H1 (cell line): Measurements from ENCODE around the gene PAX6. TPM values are rescaled to one million over a fixed set of nuclear protein-coding genes. Genes with fewer than 3 reads are reported as not detected.

Experiments used
- CTCF ChIA-PET: fragments of 300-600 bp; sonication (Branson Sonifier 250); formaldehyde crosslinking; loops from one replicate; lab custom pipeline; 2021; ENCODE audit not compliant: partially characterized antibody; lab: Charles Lee
- POLR2A ChIA-PET: fragments of 300-600 bp; sonication (Branson Sonifier 250); formaldehyde crosslinking; loops from one replicate; lab custom pipeline; 2021; ENCODE audit warnings: inconsistent platforms; ENCODE audit not compliant: partially characterized antibody; lab: Charles Lee
- DNase-seq, 2 experiments: peaks; one replicate each; pipeline versions ENCODE4 v3.0.0 to v3.0.0-alpha.2; 2010 to 2022; ENCODE audit warnings: low spot score in 2 of 2, low read depth in 1 of 2, mixed read lengths in 1 of 2
- FAIRE-seq: peaks from 2 replicates; lab custom pipeline; 2011; peaks lifted over from hg19 to GRCh38; lab: Jason Lieb, UNC
- H2AFZ ChIP-seq: 2 replicates; pipeline ENCODE4 v1.8.1; 2012; ENCODE audit warnings: low read length, inconsistent platforms
- H2AK5ac ChIP-seq: 2 replicates; pipeline ENCODE4 v1.6.1; 2013; ENCODE audit warnings: low read depth, low read length
- H2BK120ac ChIP-seq: replicated peaks from 2 replicates; pipeline ENCODE3; 2013; ENCODE audit warnings: low read depth, low read length, inconsistent platforms
- H2BK12ac ChIP-seq: 2 replicates; pipeline ENCODE4 v1.6.1; 2013; ENCODE audit warnings: low read depth, low read length
- H2BK15ac ChIP-seq: 2 replicates; pipeline ENCODE4 v1.6.1; 2013; ENCODE audit warnings: low read length
- H2BK20ac ChIP-seq: 2 replicates; pipeline ENCODE4 v1.6.1; 2013; ENCODE audit warnings: low read length
- H2BK5ac ChIP-seq: 2 replicates; pipeline ENCODE4 v1.6.1; 2013; ENCODE audit warnings: low read depth, low read length
- H3K14ac ChIP-seq: 2 replicates; pipeline ENCODE4 v1.6.1; 2013; ENCODE audit warnings: inconsistent platforms; ENCODE audit not compliant: insufficient read length
- H3K18ac ChIP-seq: 2 replicates; pipeline ENCODE4 v1.6.1; 2013; ENCODE audit warnings: low read length; ENCODE audit errors: extremely low read depth
- H3K23ac ChIP-seq: 2 replicates; pipeline ENCODE4 v1.6.1; 2013; ENCODE audit warnings: inconsistent platforms; ENCODE audit not compliant: insufficient read length
- H3K23me2 ChIP-seq: 2 replicates; pipeline ENCODE4 v1.6.1; 2013; ENCODE audit warnings: low read depth, low read length
- H3K27ac ChIP-seq: 2 replicates; pipeline ENCODE4 v1.6.1; 2011; ENCODE audit warnings: low read depth, low read length, inconsistent platforms
- H3K27me3 ChIP-seq, 4 experiments: replicated peaks in 1 of 4; 1 replicate in 1 of 4; 2 replicates in 3 of 4; pipeline versions ENCODE4 v1.6.1 to v1.8.1; 2011 to 2013; ENCODE audit warnings: low read length in 3 of 4, mild to moderate bottlenecking in 3 of 4, inconsistent platforms in 2 of 4, mixed read lengths in 2 of 4, moderate library complexity in 1 of 4; ENCODE audit not compliant: control insufficient read depth in 3 of 4, insufficient read depth in 3 of 4; ENCODE audit errors: extremely low read depth in 1 of 4
- H3K36me3 ChIP-seq, 4 experiments: 2 replicates each; pipeline versions ENCODE4 v1.6.1 to v1.8.1; 2011 to 2013; ENCODE audit warnings: mild to moderate bottlenecking in 4 of 4, low read length in 3 of 4, moderate library complexity in 2 of 4, control low read depth in 1 of 4, inconsistent platforms in 1 of 4; ENCODE audit not compliant: insufficient read depth in 4 of 4, control insufficient read depth in 2 of 4
- H3K4ac ChIP-seq: replicated peaks from 2 replicates; pipeline ENCODE3; 2013; ENCODE audit warnings: low read length, low read depth, mixed read lengths, inconsistent platforms; ENCODE audit not compliant: insufficient read length
- H3K4me1 ChIP-seq, 4 experiments: replicated peaks in 1 of 4; 1 replicate in 1 of 4; 2 replicates in 3 of 4; pipeline versions ENCODE4 v1.6.1 to v1.8.1; 2011 to 2013; ENCODE audit warnings: low read length in 3 of 4, inconsistent platforms in 2 of 4, mixed read lengths in 1 of 4; ENCODE audit not compliant: insufficient read depth in 4 of 4, control insufficient read depth in 3 of 4
- H3K4me2 ChIP-seq, 2 experiments: 2 replicates each; pipeline versions ENCODE4 v1.6.1 to v1.8.1; 2011 to 2013; ENCODE audit warnings: low read depth in 2 of 2, low read length in 2 of 2, control low read depth in 1 of 2, inconsistent platforms in 1 of 2, mild to moderate bottlenecking in 1 of 2; ENCODE audit not compliant: insufficient read depth in 1 of 2
- H3K4me3 ChIP-seq, 4 experiments: fragments of 200-600, 300-600 bp in 1 of 4; sonication (generic), shearing (Covaris generic), sonication (Bioruptor Twin) in 1 of 4; 2 replicates each; pipeline versions ENCODE4 v1.5.1 to v1.8.1; 2011 to 2016; ENCODE audit warnings: low read length in 4 of 4, low read depth in 3 of 4, control low read depth in 2 of 4, inconsistent platforms in 2 of 4, mild to moderate bottlenecking in 2 of 4, mixed read lengths in 1 of 4, moderate library complexity in 1 of 4; ENCODE audit not compliant: insufficient read depth in 2 of 4; ENCODE audit errors: extremely low read depth in 1 of 4
- H3K56ac ChIP-seq: replicated peaks from 2 replicates; pipeline ENCODE3; 2013; ENCODE audit warnings: low read depth, mild to moderate bottlenecking, mixed read lengths, low read length, inconsistent platforms; ENCODE audit not compliant: insufficient read length
- H3K79me1 ChIP-seq: 2 replicates; pipeline ENCODE4 v1.6.1; 2013; ENCODE audit warnings: low read depth, low read length, control low read depth
- H3K79me2 ChIP-seq, 2 experiments: 2 replicates each; pipeline versions ENCODE4 v1.6.1 to v1.8.1; 2012 to 2013; ENCODE audit warnings: low read length in 2 of 2, mild to moderate bottlenecking in 2 of 2, inconsistent platforms in 1 of 2; ENCODE audit not compliant: insufficient read depth in 2 of 2, control insufficient read depth in 1 of 2
- H3K9ac ChIP-seq, 4 experiments: replicated peaks in 1 of 4; 1 replicate in 1 of 4; 2 replicates in 3 of 4; pipeline versions ENCODE4 v1.6.1 to v1.8.1; 2011 to 2013; ENCODE audit warnings: low read depth in 3 of 4, low read length in 3 of 4, control low read depth in 2 of 4, mild to moderate bottlenecking in 2 of 4, moderate library complexity in 2 of 4, inconsistent platforms in 1 of 4; ENCODE audit errors: extremely low read depth in 1 of 4
- H3K9me3 ChIP-seq, 2 experiments: 2 replicates each; pipeline versions ENCODE4 v1.6.1 to v1.8.1; 2012 to 2013; ENCODE audit warnings: mild to moderate bottlenecking in 2 of 2, moderate library complexity in 2 of 2, control low read depth in 1 of 2, inconsistent platforms in 1 of 2, low read depth in 1 of 2, low read length in 1 of 2, mixed read lengths in 1 of 2; ENCODE audit not compliant: insufficient read depth in 2 of 2
- H4K20me1 ChIP-seq, 2 experiments: replicated peaks in 1 of 2; 2 replicates each; pipeline versions ENCODE3 to v1.8.1; 2011 to 2013; ENCODE audit warnings: inconsistent platforms in 2 of 2, low read length in 2 of 2, mild to moderate bottlenecking in 1 of 2; ENCODE audit not compliant: insufficient read depth in 2 of 2, control insufficient read depth in 1 of 2
- H4K5ac ChIP-seq: 2 replicates; pipeline ENCODE4 v1.6.1; 2013; ENCODE audit warnings: low read length, low read depth, mixed read lengths, inconsistent platforms; ENCODE audit not compliant: insufficient read length
- H4K8ac ChIP-seq: 2 replicates; pipeline ENCODE4 v1.8.0; 2013; ENCODE audit warnings: mild to moderate bottlenecking, moderate library complexity, low read length, inconsistent platforms; ENCODE audit not compliant: insufficient read depth; ENCODE audit errors: extremely low read depth
- H4K91ac ChIP-seq: replicated peaks from 2 replicates; pipeline ENCODE3; 2013; ENCODE audit warnings: low read length, mixed read lengths, inconsistent platforms; ENCODE audit not compliant: insufficient read length
- FOSL1 ChIP-seq: IDR thresholded peaks from 2 replicates; pipeline ENCODE4 v1.6.1; 2011; ENCODE audit warnings: mild to moderate bottlenecking, low read depth, low read length, moderate library complexity; ENCODE audit not compliant: insufficient read depth
- JUND ChIP-seq: IDR thresholded peaks from 2 replicates; pipeline ENCODE4 v1.6.1; 2011; ENCODE audit warnings: mild to moderate bottlenecking, improper control_type of control experiment, low read length
- KDM5A ChIP-seq: fragments of 200-600 bp; IDR thresholded peaks from 2 replicates; pipeline ENCODE4 v1.7.1; 2012; ENCODE audit warnings: mild to moderate bottlenecking, low read length, inconsistent platforms, mixed read lengths
- RFX5 ChIP-seq: IDR thresholded peaks from 2 replicates; pipeline ENCODE4 v1.6.1; 2011; ENCODE audit warnings: low read depth, low read length, improper control_type of control experiment, borderline replicate concordance
- SP1 ChIP-seq: IDR thresholded peaks from 2 replicates; pipeline ENCODE4 v1.6.1; 2011; ENCODE audit warnings: low read depth, low read length
- SP4 ChIP-seq: IDR thresholded peaks from 2 replicates; pipeline ENCODE4 v1.6.1; 2012; ENCODE audit warnings: low read length, inconsistent platforms
- SRF ChIP-seq: IDR thresholded peaks from 2 replicates; pipeline ENCODE4 v1.6.1; 2011; ENCODE audit warnings: mild to moderate bottlenecking, low read depth, low read length, moderate library complexity
- TCF12 ChIP-seq: IDR thresholded peaks from 2 replicates; pipeline ENCODE4 v1.6.1; 2011; ENCODE audit warnings: low read depth, mild to moderate bottlenecking, low read length
- polyA plus RNA-seq, 7 experiments: library from polyadenylated mRNA; depleted of rRNA in 3 of 7; stranded (reverse) in 5 of 7; unstranded in 2 of 7; fragments of >200 nt in 5 of 7; fragments of 200-250 nt in 2 of 7; gene quantifications; 1 replicate in 5 of 7; 2 replicates in 1 of 7; 4 replicates in 1 of 7; pipeline versions ENCODE4 v1.2.1 to v1.2.3, GENCODE V29; 2011 to 2013; ENCODE audit warnings: missing spikeins in 2 of 7, mixed read lengths in 2 of 7
- total RNA-seq: library from RNA; stranded (reverse); fragmentation: NEBNext Ultra II Directional; extraction: Animal tissue kit (Norgen Biotek cat#: 25700); gene quantifications from 2 replicates; pipeline ENCODE4 v1.2.1, GENCODE V29; 2021
- TF ChIP-seq, protein P1 (sequence below): IDR thresholded peaks from 2 replicates; pipeline ENCODE4 v1.6.1; 2011; ENCODE audit warnings: low read length, improper control_type of control experiment

The PAX6 gene
- total and polyA plus RNA-seq, 2 of the 8 experiments (the other 6 are each of a cell fraction or from before 2014, with no cell fraction given): 0.30 to 0.65 TPM

DNA sequence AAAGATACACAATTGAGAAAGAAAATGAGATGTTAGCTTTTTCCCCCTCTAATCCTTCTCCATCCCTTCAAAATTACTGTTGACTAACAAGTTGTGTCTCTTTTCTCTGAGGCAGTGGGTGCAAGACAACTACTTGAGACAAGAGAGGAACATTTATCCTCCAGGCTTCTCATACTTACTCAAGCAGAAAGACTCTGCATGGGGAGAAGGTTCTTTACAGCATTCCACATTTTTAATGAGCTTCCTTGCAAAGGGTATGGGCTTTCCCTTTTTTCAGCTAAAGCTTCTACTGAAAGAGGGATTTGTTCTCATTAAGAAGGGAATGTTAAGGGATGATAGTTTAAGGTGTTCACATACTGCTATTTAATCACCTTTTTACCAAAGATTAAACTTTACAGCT is 47.8 kb downstream of the PAX6 start:
- Histone ChIP-seq H2BK20ac (no peak overlapping the region), H4K91ac (no peak overlapping the region), H4K5ac (no peak overlapping the region), H3K23ac (no peak overlapping the region), H3K27ac (no peak overlapping the region), H3K36me3 (no peaks in the 10 kb centered on the region), H3K79me1 (no peaks in the 10 kb centered on the region), H3K4ac (no peak overlapping the region), H3K9me3 (no peaks in the 10 kb centered on the region), H3K27me3 (no peaks in the 10 kb centered on the region), H4K20me1 (no peaks in the 10 kb centered on the region), H2BK15ac (no peak overlapping the region), H3K18ac (no peak overlapping the region), H3K79me2 (no peaks in the 10 kb centered on the region), H2AFZ (no peak overlapping the region), H3K4me3 (no peak overlapping the region), H2BK12ac (no peak overlapping the region), H3K4me1 (peaks cover 0 to 3% (median 0%) of the 10 kb centered on the region in 4 experiments; a peak in 1 of 7 replicates), H4K8ac (no peak overlapping the region), H2BK120ac (no peak overlapping the region), H3K4me2 (no peak overlapping the region), H2BK5ac (no peak overlapping the region), H3K56ac (no peak overlapping the region), H3K9ac (no peak overlapping the region), H2AK5ac (no peak overlapping the region), H3K23me2 (no peaks in the 10 kb centered on the region), H3K14ac (no peak overlapping the region)
- ChIA-PET CTCF (interaction anchor here (0.7 to 1.9 kb wide), 3 partner anchors 10 to 249 kb away, joined by 3 to 7 read pairs (median 4); no protein-coding TSS in a partner anchor), POLR2A (no interaction called here)
- DNase-seq (no peak), FAIRE-seq (peak; percentile 36)
- TF ChIP-seq SP1: no peak
- no peak for TF ChIP-seq RFX5
- TF ChIP-seq, protein P1, sequence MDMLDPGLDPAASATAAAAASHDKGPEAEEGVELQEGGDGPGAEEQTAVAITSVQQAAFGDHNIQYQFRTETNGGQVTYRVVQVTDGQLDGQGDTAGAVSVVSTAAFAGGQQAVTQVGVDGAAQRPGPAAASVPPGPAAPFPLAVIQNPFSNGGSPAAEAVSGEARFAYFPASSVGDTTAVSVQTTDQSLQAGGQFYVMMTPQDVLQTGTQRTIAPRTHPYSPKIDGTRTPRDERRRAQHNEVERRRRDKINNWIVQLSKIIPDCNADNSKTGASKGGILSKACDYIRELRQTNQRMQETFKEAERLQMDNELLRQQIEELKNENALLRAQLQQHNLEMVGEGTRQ: no peak
- TF ChIP-seq KDM5A: no peak
- TF ChIP-seq SP4: no peak
- no peak for TF ChIP-seq TCF12
- no peak for TF ChIP-seq SRF
- TF ChIP-seq FOSL1: no peak
- no peak for TF ChIP-seq JUND
